Activated CD4-positive, alpha-beta T cell treated with anti-CD3 and anti-CD28 coated beads, Interleukin-2, amount 10 ng/mL, durations not matched to agents 7 days and 5 days (primary cell): ENCODE results near the gene GZMB. TPM values are rescaled to one million over a fixed set of nuclear protein-coding genes. Genes with fewer than 3 reads are reported as not detected.

Experiments
- CTCF ChIA-PET: fragments of 350-600 bp; sonication (Branson Sonifier 250); formaldehyde crosslinking; loops from one replicate; lab custom pipeline; 2021; ENCODE audit warnings: antibody characterized with exemption; lab: Charles Lee
- POLR2A ChIA-PET: fragments of 350-600 bp; sonication (Branson Sonifier 250); formaldehyde crosslinking; loops from one replicate; lab custom pipeline; 2021; ENCODE audit warnings: antibody characterized with exemption; lab: Charles Lee
- DNase-seq: peaks from one replicate; pipeline ENCODE4 v3.0.0-alpha.2; 2020
- H3K27ac Mint-ChIP-seq: one replicate; pipeline ENCODE4 v1.8.0; 2021; ENCODE audit warnings: mild to moderate bottlenecking, moderate library complexity, mixed read lengths
- H3K27me3 Mint-ChIP-seq: one replicate; pipeline ENCODE4 v1.8.0; 2021; ENCODE audit warnings: mixed read lengths
- H3K36me3 Mint-ChIP-seq: one replicate; pipeline ENCODE4 v1.8.0; 2021; ENCODE audit warnings: low read depth, mixed read lengths
- H3K4me1 Mint-ChIP-seq: one replicate; pipeline ENCODE4 v1.8.0; 2021; ENCODE audit warnings: mixed read lengths
- H3K4me3 Mint-ChIP-seq: one replicate; pipeline ENCODE4 v1.8.0; 2021; ENCODE audit warnings: mild to moderate bottlenecking, moderate library complexity, mixed read lengths
- H3K9me3 Mint-ChIP-seq: one replicate; pipeline ENCODE4 v1.8.0; 2021; ENCODE audit warnings: mixed read lengths
- total RNA-seq, 2 experiments: library from RNA; stranded (reverse); gene quantifications; one replicate each; pipeline ENCODE4 v1.2.3, GENCODE V29; 2021

The GZMB gene
- total RNA-seq, 2 experiments from 2014 or later = 77.5 to 105 TPM

GRCh38 chr14:24630087-24630871 lies 3.7 kb downstream of the GZMB start:
- Mint-ChIP-seq H3K36me3 (peaks cover 8% of the 10 kb centered on the region), H3K9me3 (no peaks in the 10 kb centered on the region), H3K27me3 (no peaks in the 10 kb centered on the region), H3K4me1 (peaks cover 43% of the 10 kb centered on the region), H3K27ac (peak overlapping the region; percentile 28), H3K4me3 (no peak overlapping the region)
- ChIA-PET CTCF (interaction anchor here (0.5 to 1.4 kb wide), 6 partner anchors 10 to 82 kb away, joined by 3 to 6 read pairs (median 3); no protein-coding TSS in a partner anchor), POLR2A (no interaction called here)
- no peak for DNase-seq

DNA sequence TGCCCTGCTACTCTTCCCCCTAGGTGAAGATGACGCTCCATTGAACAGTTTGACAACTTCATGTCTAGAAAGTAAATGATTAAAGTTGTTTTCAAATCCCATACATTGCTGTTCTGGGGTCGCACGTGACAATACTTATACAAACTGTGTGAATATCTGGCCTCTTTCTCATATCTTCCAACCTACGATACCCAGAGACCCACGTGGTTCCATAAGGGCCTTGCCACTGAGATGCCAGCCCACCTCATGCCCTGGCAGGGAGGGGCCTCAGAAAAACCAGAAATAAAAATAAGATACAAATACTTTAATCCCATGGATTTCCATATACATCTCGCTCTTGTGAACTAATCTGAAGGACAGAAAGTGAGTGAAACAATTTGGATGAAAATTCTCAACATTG lies 4.5 kb downstream of the GZMB start:
- Mint-ChIP-seq H3K4me1 (peaks cover 41% of the 10 kb centered on the region), H3K4me3 (no peak overlapping the region), H3K9me3 (peaks cover 1% of the 10 kb centered on the region), H3K27me3 (no peaks in the 10 kb centered on the region), H3K36me3 (peaks cover 8% of the 10 kb centered on the region), H3K27ac (no peak overlapping the region)
- ChIA-PET POLR2A (no interaction called here), CTCF (interaction anchor here (1.1 kb wide), 1 partner anchor 11 kb away, joined by 3 read pairs; no protein-coding TSS in a partner anchor)
- no peak for DNase-seq

- no peak overlapping the region for H3K27ac Mint-ChIP-seq
- no peaks in the 10 kb centered on the region for H3K36me3 Mint-ChIP-seq
- no peaks in the 10 kb centered on the region for H3K9me3 Mint-ChIP-seq
- CTCF ChIA-PET = interaction anchor here (1.2 to 3.1 kb wide), 2 partner anchors 8 to 11 kb away, joined by 3 to 12 read pairs; no protein-coding TSS in a partner anchor
- DNase-seq = no peak
- peaks cover 31% of the 10 kb centered on the region for H3K4me1 Mint-ChIP-seq
- POLR2A ChIA-PET = no interaction called here
- no peak overlapping the region for H3K4me3 Mint-ChIP-seq
- H3K27me3 Mint-ChIP-seq = no peaks in the 10 kb centered on the region
These were observed 20.2 kb downstream of the GZMB start for GRCh38 chr14:24613747-24614146.

DNA sequence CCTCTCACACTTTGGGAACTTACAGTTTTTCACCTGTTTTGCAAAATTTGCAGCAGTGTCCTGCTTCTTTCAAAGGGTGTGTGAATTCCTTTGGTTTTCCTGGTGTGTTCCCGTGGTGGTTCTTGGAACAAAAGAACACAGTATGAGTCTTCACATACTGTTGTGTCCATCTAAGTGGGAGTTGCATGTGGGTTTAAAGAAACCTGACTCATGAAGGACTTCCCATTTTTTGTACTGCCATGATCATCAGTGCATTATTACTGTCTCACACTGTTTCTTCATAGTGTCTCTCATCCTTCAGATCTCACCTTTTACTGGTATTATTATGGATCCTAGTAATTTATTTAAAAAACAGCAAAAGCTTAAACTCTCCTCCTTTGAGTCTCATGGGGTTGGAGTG lies 20.7 kb downstream of the GZMB start:
- H3K36me3 Mint-ChIP-seq = no peaks in the 10 kb centered on the region
- H3K4me3 Mint-ChIP-seq = no peak overlapping the region
- H3K4me1 Mint-ChIP-seq = peaks cover 36% of the 10 kb centered on the region
- H3K27ac Mint-ChIP-seq = no peak overlapping the region
- ChIA-PET POLR2A (no interaction called here), CTCF (interaction anchor here (1.2 to 3.1 kb wide), 2 partner anchors 8 to 12 kb away, joined by 3 to 12 read pairs; no protein-coding TSS in a partner anchor)
- H3K9me3 Mint-ChIP-seq = no peaks in the 10 kb centered on the region
- no peaks in the 10 kb centered on the region for H3K27me3 Mint-ChIP-seq
- DNase-seq = no peak

DNA sequence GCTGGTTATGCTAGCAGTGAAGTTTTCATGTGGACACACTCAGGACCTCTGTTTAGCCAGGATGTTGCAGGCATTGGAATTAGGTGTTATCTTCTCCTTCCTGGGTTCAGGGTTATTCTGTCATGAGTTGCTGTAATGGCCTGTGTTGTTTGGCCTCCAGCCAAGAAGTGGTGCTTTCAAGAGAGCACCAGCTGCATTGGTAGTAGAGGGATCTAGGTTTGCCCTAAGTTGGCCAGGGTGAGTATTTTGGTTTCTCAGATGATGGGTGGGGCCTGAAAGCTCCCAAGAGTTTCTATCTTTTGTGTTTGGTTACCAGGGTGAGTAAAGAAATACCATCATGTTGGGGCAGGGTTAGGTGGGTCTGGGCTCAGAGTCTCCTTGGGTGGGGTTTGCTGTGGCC lies 21.8 kb downstream of the GZMB start:
- H3K9me3 Mint-ChIP-seq = no peaks in the 10 kb centered on the region
- DNase-seq = no peak
- H3K27ac Mint-ChIP-seq = no peak overlapping the region
- H3K27me3 Mint-ChIP-seq = no peaks in the 10 kb centered on the region
- POLR2A ChIA-PET = no interaction called here
- H3K36me3 Mint-ChIP-seq = no peaks in the 10 kb centered on the region
- CTCF ChIA-PET = no interaction called here
- H3K4me1 Mint-ChIP-seq = peaks cover 47% of the 10 kb centered on the region
- H3K4me3 Mint-ChIP-seq = no peak overlapping the region

DNA sequence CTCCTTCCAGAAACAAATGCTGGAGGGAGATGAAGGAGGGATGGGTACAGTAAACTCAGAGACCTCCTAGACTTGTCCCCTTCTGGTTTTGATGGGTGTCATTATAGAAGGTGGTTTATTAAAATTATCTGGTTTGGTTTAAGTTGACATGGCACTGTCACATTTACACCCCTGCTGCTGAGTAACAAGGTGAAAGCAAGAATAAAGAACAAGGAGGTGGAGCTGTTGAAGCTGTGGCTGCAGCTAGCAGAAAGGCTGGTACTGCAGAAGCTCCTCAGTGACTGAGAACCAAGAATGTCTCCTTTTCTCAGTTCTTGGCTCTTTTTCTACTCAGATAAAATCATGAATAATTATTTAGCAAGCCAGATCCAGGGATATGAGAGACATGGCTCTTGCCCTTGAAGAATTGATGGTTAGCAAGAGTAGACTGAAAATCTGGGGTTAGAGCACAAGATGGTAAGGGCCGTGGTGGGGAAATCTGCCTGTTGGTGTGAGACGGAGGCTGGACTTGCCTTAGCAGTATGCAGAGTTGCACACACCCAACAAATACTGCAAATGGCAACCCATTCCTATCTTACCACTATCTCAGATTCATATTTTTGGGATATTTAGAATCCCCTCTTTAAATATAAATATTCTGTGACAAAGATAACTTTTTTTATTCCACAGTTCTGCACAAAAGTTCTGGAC lies 24.2 kb downstream of the GZMB start, which contains the start of gene GZMH:
GZMH (minus strand) TSS at position 31 of the 690 bp plus-strand sequence. CDS start 72 bp downstream, outside the sequence.
- ChIA-PET CTCF (interaction anchor here (0.7 to 1.4 kb wide), 6 partner anchors 13 to 81 kb away, joined by 3 to 4 read pairs (median 3); no protein-coding TSS in a partner anchor), POLR2A (no interaction called here)
- H3K27ac Mint-ChIP-seq = peak within 1 kb of the TSS; percentile 14
- H3K36me3 Mint-ChIP-seq = no peaks in the 10 kb centered on the region
- no peak for DNase-seq
- peaks cover 69% of the 10 kb centered on the region for H3K4me1 Mint-ChIP-seq
- H3K9me3 Mint-ChIP-seq = no peaks in the 10 kb centered on the region
- no peaks in the 10 kb centered on the region for H3K27me3 Mint-ChIP-seq
- H3K4me3 Mint-ChIP-seq = no peak within 1 kb of the TSS

- Mint-ChIP-seq H3K4me1 (peaks cover 62% of the 10 kb centered on the region), H3K36me3 (no peaks in the 10 kb centered on the region), H3K9me3 (no peaks in the 10 kb centered on the region), H3K4me3 (no peak overlapping the region), H3K27ac (peak overlapping the region; percentile 62), H3K27me3 (peaks cover 2% of the 10 kb centered on the region)
- POLR2A ChIA-PET = no interaction called here
- DNase-seq = no peak
- CTCF ChIA-PET = interaction anchor here (0.9 to 1.2 kb wide), 3 partner anchors 12 to 131 kb away, joined by 3 to 4 read pairs (median 4); no protein-coding TSS in a partner anchor
These were observed 26.1 kb downstream of the GZMB start for GRCh38 chr14:24607635-24608514.

- CTCF ChIA-PET = interaction anchor here (0.6 kb wide), 1 partner anchor 14 kb away, joined by 3 read pairs; no protein-coding TSS in a partner anchor
- Mint-ChIP-seq H3K4me3 (no peak overlapping the region), H3K36me3 (no peaks in the 10 kb centered on the region), H3K27me3 (peaks cover 2% of the 10 kb centered on the region), H3K4me1 (peaks cover 58% of the 10 kb centered on the region), H3K27ac (peak overlapping the region; percentile 62), H3K9me3 (no peaks in the 10 kb centered on the region)
- DNase-seq = no peak
- POLR2A ChIA-PET = no interaction called here
These were observed 26.9 kb downstream of the GZMB start for GRCh38 chr14:24607081-24607480.

- Mint-ChIP-seq H3K9me3 (no peaks in the 10 kb centered on the region), H3K27ac (peak overlapping the region; percentile 62), H3K27me3 (peaks cover 2% of the 10 kb centered on the region), H3K4me3 (no peak overlapping the region), H3K4me1 (peaks cover 55% of the 10 kb centered on the region), H3K36me3 (no peaks in the 10 kb centered on the region)
- ChIA-PET POLR2A (no interaction called here), CTCF (interaction anchor here (0.6 to 1.5 kb wide), 13 partner anchors 8 to 75 kb away, joined by 3 to 12 read pairs (median 6); partner anchors contain the start of gene GZMB)
- DNase-seq = no peak
These were observed 27.7 kb downstream of the GZMB start for GRCh38 chr14:24606297-24606696.

DNA sequence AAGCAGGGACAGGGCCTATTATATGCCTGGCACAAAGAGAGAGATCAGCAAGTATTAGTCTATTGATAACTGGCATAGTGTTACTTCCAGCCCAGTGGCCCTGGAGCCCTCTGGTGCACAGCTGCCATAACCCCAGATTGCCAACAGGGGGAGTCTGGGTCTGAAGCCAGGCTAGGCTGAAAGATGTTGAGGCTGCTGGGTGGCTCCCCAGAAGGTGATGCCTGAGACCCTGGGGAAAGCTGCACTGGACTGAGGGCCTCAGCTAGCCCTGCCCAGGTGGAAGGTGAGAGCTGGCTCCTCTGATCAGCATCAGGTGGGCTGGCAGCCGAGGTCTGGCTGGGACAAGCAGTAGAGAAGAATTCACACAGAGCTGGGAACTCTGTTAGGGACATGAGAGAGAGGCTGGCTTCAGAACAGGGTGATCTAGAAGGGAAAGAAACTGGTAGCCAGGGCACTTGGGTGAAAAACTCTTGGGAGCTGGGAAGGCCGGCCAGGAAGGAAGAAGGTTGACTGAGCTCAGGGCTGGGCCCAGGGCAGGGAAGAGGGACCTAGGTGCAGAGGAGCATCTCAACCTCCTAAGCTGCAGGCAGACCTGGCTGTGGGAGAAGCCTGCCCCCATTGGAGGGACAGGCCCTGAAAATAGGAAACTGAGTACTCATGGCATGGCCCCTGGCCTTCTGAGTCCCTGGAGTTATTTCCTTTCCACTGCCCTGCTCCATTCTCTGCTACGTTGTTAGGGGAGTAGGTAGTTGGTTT lies 28.4 kb downstream of the GZMB start:
- Mint-ChIP-seq H3K27ac (peak overlapping the region; percentile 89), H3K27me3 (peaks cover 2% of the 10 kb centered on the region), H3K36me3 (no peaks in the 10 kb centered on the region), H3K4me3 (peak overlapping the region; percentile 23), H3K4me1 (peaks cover 55% of the 10 kb centered on the region), H3K9me3 (no peaks in the 10 kb centered on the region)
- ChIA-PET POLR2A (interaction anchor here (0.6 kb wide), 1 partner anchor 68 kb away, joined by 3 read pairs; no protein-coding TSS in a partner anchor), CTCF (interaction anchor here (0.9 to 1.5 kb wide), 16 partner anchors 9 to 105 kb away, joined by 3 to 12 read pairs (median 4); partner anchors contain the start of gene GZMB)
- peak; percentile 75 for DNase-seq

DNA sequence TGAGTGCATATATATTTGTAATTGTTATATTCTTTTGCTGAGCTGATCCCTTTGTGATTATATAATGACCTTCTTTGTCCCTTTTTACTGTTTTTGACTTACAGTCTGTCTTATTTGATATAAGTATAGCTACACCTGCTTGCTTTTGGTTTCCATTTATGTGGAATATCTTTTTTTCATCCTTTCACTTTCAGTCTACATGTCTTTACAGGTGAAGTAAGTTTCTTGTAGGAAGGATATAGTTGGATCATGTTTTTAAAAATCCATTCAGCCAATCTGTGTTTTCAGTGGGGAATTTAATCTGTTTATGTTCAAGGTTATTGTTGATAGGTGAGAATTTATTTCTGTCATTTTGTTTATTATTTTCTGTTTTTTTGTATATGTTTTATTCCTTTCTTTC lies 36.6 kb downstream of the GZMB start:
- DNase-seq = no peak
- Mint-ChIP-seq H3K27me3 (peaks cover 6% of the 10 kb centered on the region), H3K4me1 (peaks cover 11% of the 10 kb centered on the region), H3K27ac (no peak overlapping the region), H3K9me3 (peaks cover 22% of the 10 kb centered on the region), H3K36me3 (peaks cover 14% of the 10 kb centered on the region), H3K4me3 (no peak overlapping the region)
- CTCF ChIA-PET = no interaction called here
- POLR2A ChIA-PET = no interaction called here
